Right lobe of liver (tissue), 6 donors: ENCODE results near the gene LHX4. TPM values are rescaled to one million over a fixed set of nuclear protein-coding genes. Genes with fewer than 3 reads are reported as not detected.

Source experiments
- ATAC-seq, 4 donors: fragments of 200-7000 bp; cut with Tn5 transposase; one replicate each; pipeline ENCODE4 v1.9.1; 2020; ENCODE audit warnings: mild to moderate bottlenecking in 4 of 4, moderate library complexity in 4 of 4
- DNase-seq, 3 donors: peaks; one replicate each; pipeline ENCODE4 v3.0.0-alpha.2; 2020
- H3K27ac ChIP-seq, 3 donors: fragments of 200-600 bp; one replicate each; pipeline ENCODE4 v1.8.0; 2022
- H3K27me3 ChIP-seq, 2 donors: fragments of 200-600 bp; one replicate each; pipeline ENCODE4 v1.8.0; 2022
- H3K36me3 ChIP-seq, 4 donors: fragments of 200-600 bp; sonication (generic) in 1 of 4; one replicate each; pipeline versions ENCODE4 v1.5.1 to v1.8.0; 2017 to 2022; ENCODE audit warnings: control low read depth in 1 of 4
- H3K4me1 ChIP-seq, 4 donors: fragments of 200-600 bp; sonication (generic) in 1 of 4; one replicate each; pipeline versions ENCODE4 v1.5.1 to v1.8.0; 2017 to 2022; ENCODE audit warnings: control low read depth in 1 of 4
- H3K4me3 ChIP-seq, 3 donors: fragments of 200-600 bp; one replicate each; pipeline ENCODE4 v1.8.0; 2022
- H3K9me3 ChIP-seq, 4 donors: fragments of 200-600 bp; sonication (generic) in 1 of 4; one replicate each; pipeline versions ENCODE4 v1.5.1 to v1.8.0; 2017 to 2022; ENCODE audit warnings: control low read depth in 1 of 4
- CTCF ChIP-seq, 4 donors: fragments of 200-600 bp in 3 of 4; fragments of 450-650 bp in 1 of 4; IDR thresholded peaks; one replicate each; pipeline versions ENCODE4 v1.5.1 to v1.8.0; 2016 to 2022; ENCODE audit warnings: antibody characterized with exemption in 4 of 4, mild to moderate bottlenecking in 2 of 4
- POLR2A ChIP-seq: fragments of 450-650 bp; IDR thresholded peaks from one replicate; pipeline ENCODE4 v1.6.1; 2017; ENCODE audit warnings: antibody characterized with exemption, mild to moderate bottlenecking
- WGBS: methylation state at CpG from one replicate; pipeline ENCODE4 v1.1.6; 2018; ENCODE audit warnings: low coverage, low lambda C conversion rate; ENCODE audit not compliant: insufficient coverage; ENCODE audit errors: missing lambda C conversion rate; 5-methylcytosine and 5-hydroxymethylcytosine counted together
- intact Hi-C, 2 donors: fragments of 100-400 bp; cut with DNase I; formaldehyde crosslinking; loops; one replicate each; pipeline versions ENCODE4 v1.11.2 to v1.14.1; 2022
- total RNA-seq, 6 experiments: library from RNA; depleted of rRNA in 2 of 6; stranded (reverse); fragments of >200 nt in 2 of 6; fragmentation: NEBNext Ultra II Directional in 3 of 6; extraction: Animal tissue kit (Norgen Biotek cat#: 25700) in 3 of 6; gene quantifications; one replicate each; pipeline versions ENCODE4 v1.1.0 to v1.2.4, GENCODE V29; 2016 to 2023
- donor health status: DM: no; HTN: yes; CAD: no.
- donor health status: DM: no; HTN: no; CAD: no.
- donor health status: DM: no; HTN: no; CAD: no.
- donor health status: DM: no; HTN: yes; CAD: no.
- donor health status: DM: no; HTN: yes; CAD: no.

LHX4 gene
- total RNA-seq, 6 experiments from 2014 or later = not detected

GRCh38 chr1:180260541-180260940, 30.5 kb downstream of the LHX4 start:
- ATAC-seq (no peak), DNase-seq (no peak)
- H3K4me1 ChIP-seq = no peaks in the 10 kb centered on the region
- H3K27me3 ChIP-seq = no peaks in the 10 kb centered on the region
- H3K4me3 ChIP-seq = no peak overlapping the region
- H3K9me3 ChIP-seq = no peaks in the 10 kb centered on the region
- intact Hi-C loops = no loop called here
- no peaks in the 10 kb centered on the region for H3K36me3 ChIP-seq
- TF ChIP-seq POLR2A = no peak
- WGBS = 85% methylated on average over 10 of the region's 13 CpGs
- H3K27ac ChIP-seq = no peak overlapping the region

DNA sequence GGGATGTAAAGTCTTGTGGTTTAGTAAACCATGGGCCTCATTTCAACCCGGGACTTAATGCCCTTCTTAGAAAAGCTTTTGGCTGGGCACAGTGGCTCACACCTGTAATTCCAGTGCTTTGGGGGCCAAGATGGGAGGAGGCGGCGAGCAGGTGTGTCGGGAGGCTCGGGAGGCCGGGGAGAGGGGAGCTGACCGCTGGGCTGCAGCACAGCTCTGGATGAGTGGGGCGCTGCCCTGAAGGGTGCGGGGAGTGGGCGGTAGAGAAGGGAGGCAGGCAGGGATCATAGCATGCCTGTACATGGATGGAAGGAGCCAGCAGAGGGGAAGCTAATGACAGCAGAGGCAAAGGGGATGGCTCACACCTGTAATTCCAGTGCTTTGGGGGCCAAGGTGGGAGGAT, 31.0 kb downstream of the LHX4 start:
- Histone ChIP-seq H3K4me1 (no peaks in the 10 kb centered on the region), H3K27ac (no peak overlapping the region), H3K4me3 (no peak overlapping the region), H3K9me3 (no peaks in the 10 kb centered on the region), H3K36me3 (no peaks in the 10 kb centered on the region), H3K27me3 (no peaks in the 10 kb centered on the region)
- intact Hi-C loops = no loop called here
- no peak for TF ChIP-seq POLR2A
- no peak for TF ChIP-seq CTCF (IDR thresholded peaks at IDR 0.05)
- WGBS = 80% methylated on average over 10 of the region's 10 CpGs
- ATAC-seq = no peak
- DNase-seq = no peak

DNA sequence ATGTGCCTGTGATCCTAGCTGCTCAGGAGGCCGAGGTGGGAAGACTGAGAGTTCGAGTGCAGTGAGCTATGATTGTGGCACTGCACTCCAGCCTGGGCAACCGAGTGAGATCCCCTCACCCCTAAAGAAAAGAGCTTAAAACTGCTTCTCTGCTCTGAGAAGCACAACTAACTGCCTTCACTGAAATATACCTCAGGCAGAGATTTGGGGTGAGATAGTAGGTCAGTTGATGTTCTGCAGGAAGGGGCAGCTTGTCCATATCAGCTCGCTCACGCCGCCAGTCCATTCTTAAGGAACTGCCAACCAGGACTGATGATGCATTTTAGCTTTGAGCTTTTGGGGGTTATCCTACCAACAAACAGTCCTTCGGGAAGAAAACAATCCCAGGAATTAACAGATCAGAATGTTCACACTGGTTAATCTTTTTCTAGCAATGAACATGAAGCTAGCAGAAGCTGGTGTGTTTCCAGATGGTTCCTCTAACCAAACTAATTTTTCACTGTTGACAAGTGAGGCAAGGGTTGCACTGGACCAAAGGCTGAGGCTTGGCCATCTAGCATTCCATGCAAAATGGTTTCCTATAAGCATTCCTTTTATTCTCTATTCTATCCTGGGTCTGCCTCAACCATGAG, 31.6 kb downstream of the LHX4 start:
- Histone ChIP-seq H3K27ac (no peak overlapping the region), H3K4me3 (no peak overlapping the region), H3K9me3 (no peaks in the 10 kb centered on the region), H3K4me1 (no peaks in the 10 kb centered on the region), H3K36me3 (no peaks in the 10 kb centered on the region), H3K27me3 (no peaks in the 10 kb centered on the region)
- WGBS = 57% methylated on average over 4 of the region's 7 CpGs
- ATAC-seq (no peak), DNase-seq (no peak)
- TF ChIP-seq CTCF (IDR thresholded peaks at IDR 0.05) = no peak
- no peak for TF ChIP-seq POLR2A
- intact Hi-C loops = no loop called here

DNA sequence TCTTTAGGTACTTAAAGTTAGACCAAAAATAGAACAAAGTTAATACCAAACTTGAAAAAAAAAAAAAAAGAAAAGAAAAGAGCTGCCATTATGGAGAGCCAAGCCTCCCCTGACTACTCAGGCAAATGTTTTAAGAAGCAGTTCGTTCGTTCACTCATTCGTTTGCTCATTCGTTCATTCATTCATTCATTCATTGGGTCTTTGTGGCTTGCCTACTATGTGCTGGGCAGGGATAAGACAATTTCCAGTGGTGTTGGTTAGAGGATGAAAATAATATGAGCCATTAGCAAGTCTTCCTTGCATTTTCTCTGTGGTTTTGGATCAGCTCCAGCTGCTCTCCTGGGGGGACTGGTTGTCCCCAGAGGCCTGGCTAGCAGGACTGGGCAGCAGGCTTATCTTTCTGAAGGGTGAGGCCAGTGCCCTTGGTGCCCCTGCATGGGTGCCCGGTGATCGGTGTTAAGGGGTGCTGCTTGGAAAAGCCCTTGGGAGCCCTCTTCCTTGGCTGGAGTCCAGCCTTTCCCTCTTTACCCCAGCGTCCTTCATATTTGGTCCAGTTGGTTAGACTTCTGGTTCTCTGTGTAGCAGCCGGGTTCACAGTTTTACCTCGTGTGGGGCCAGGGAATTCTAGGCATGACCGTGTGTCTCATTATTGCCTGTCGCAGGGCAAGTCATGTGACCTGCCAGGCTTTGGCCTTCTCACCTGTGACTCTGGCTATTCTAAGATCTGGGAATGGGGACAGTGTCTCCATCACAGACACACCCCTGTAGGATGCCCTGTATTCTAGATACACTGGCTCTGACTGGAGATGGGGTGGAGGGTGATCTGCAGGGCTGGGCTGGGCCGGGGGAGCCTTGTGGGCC, 32.8 kb downstream of the LHX4 start:
- WGBS = 75% methylated on average over 9 of the region's 12 CpGs
- Histone ChIP-seq H3K27ac (no peak overlapping the region), H3K27me3 (no peaks in the 10 kb centered on the region), H3K36me3 (no peaks in the 10 kb centered on the region), H3K4me3 (no peak overlapping the region), H3K4me1 (no peaks in the 10 kb centered on the region), H3K9me3 (no peaks in the 10 kb centered on the region)
- ATAC-seq (no peak), DNase-seq (peak in 1 of 3 donors; percentile 46)
- intact Hi-C loops = no loop called here
- TF ChIP-seq CTCF (IDR thresholded peaks at IDR 0.05) = no peak
- no peak for TF ChIP-seq POLR2A

GRCh38 chr1:180264595-180264994, 34.5 kb downstream of the LHX4 start:
- intact Hi-C loops = no loop called here
- no peak for TF ChIP-seq CTCF (IDR thresholded peaks at IDR 0.05)
- no peak for TF ChIP-seq POLR2A
- Histone ChIP-seq H3K27ac (no peak overlapping the region), H3K4me3 (no peak overlapping the region), H3K36me3 (no peaks in the 10 kb centered on the region), H3K27me3 (no peaks in the 10 kb centered on the region), H3K9me3 (no peaks in the 10 kb centered on the region), H3K4me1 (no peaks in the 10 kb centered on the region)
- ATAC-seq = no peak
- 76% methylated on average over 2 of the region's 2 CpGs for WGBS
- peak in 1 of 3 donors; percentile 27 for DNase-seq
